GM12878 (cell line): ENCODE results near the gene PDE7B. TPM values are rescaled to one million over a fixed set of nuclear protein-coding genes. Genes with fewer than 3 reads are reported as not detected.

Experiments
- ATAC-seq: fragments of 200-7000 bp; cut with Tn5 transposase; 3 replicates; pipeline ENCODE4 v1.9.1; 2020; ENCODE audit warnings: mild to moderate bottlenecking, moderate library complexity
- BruUV-seq: library from RNA; stranded (reverse); fragments of 400-500 nt; replicated peaks from 2 replicates; lab custom pipeline; 2021; lab: Mats Ljungman, UMichigan
- CTCF ChIA-PET: fragments of 300-600 bp; sonication (Branson Sonifier 250); formaldehyde crosslinking; extraction: SDS; loops from one replicate; lab custom pipeline; 2021; ENCODE audit warnings: inconsistent platforms; lab: Yijun Ruan, JAX
- POLR2A ChIA-PET: fragments of 350-600 bp; formaldehyde crosslinking; extraction: SDS; loops from one replicate; lab custom pipeline; 2021; ENCODE audit warnings: inconsistent platforms; lab: Charles Lee
- RAD21 ChIA-PET: fragments of 300-600 bp; sonication (Branson Sonifier 250); formaldehyde crosslinking; loops from one replicate; lab custom pipeline; 2023; ENCODE audit warnings: antibody characterized with exemption; ENCODE audit not compliant: unreplicated experiment; lab: Charles Lee
- SMC1A ChIA-PET: fragments of 300-600 bp; sonication (Branson Sonifier 250); formaldehyde crosslinking; loops from one replicate; lab custom pipeline; 2023; ENCODE audit not compliant: unreplicated experiment, uncharacterized antibody; lab: Charles Lee
- DNase-seq: peaks from one replicate; pipeline ENCODE4 v3.0.0-alpha.2; 2011; ENCODE audit warnings: low read depth, low spot score
- FAIRE-seq: peaks from 3 replicates; lab custom pipeline; 2011; peaks lifted over from hg19 to GRCh38; lab: Jason Lieb, UNC
- H2AFZ ChIP-seq: 2 replicates; pipeline ENCODE4 v1.6.0; 2011; ENCODE audit warnings: low read depth, low read length, control low read depth; ENCODE audit not compliant: control insufficient read depth
- H3K27ac ChIP-seq: 2 replicates; pipeline ENCODE4 v1.5.1; 2011; ENCODE audit warnings: control low read depth; ENCODE audit not compliant: control insufficient read depth, insufficient read depth
- H3K27me3 ChIP-seq, 2 experiments: replicated peaks in 1 of 2; 2 replicates each; pipeline versions ENCODE4 v1.6.0 to v1.6.1; 2011; ENCODE audit warnings: low read length in 1 of 2; ENCODE audit not compliant: control insufficient read depth in 2 of 2, insufficient read depth in 2 of 2
- H3K36me3 ChIP-seq, 2 experiments: 2 replicates each; pipeline ENCODE4 v1.5.1; 2011; ENCODE audit warnings: low read length in 1 of 2; ENCODE audit not compliant: control insufficient read depth in 2 of 2, insufficient read depth in 2 of 2
- H3K4me1 ChIP-seq: 2 replicates; pipeline ENCODE4 v1.6.1; 2011; ENCODE audit warnings: mild to moderate bottlenecking, low read length, moderate library complexity, mixed read lengths; ENCODE audit not compliant: control insufficient read depth, insufficient read depth
- H3K4me2 ChIP-seq: 2 replicates; pipeline ENCODE4 v1.6.0; 2011; ENCODE audit warnings: control low read depth; ENCODE audit not compliant: control insufficient read depth, insufficient read depth
- H3K4me3 ChIP-seq: fragments of 200-600 bp; sonication (generic); 2 replicates; pipeline ENCODE4 v1.5.1; 2016
- H3K79me2 ChIP-seq: 2 replicates; pipeline ENCODE4 v1.6.0; 2011; ENCODE audit warnings: low read length; ENCODE audit not compliant: control insufficient read depth, insufficient read depth
- H3K9ac ChIP-seq: 2 replicates; pipeline ENCODE4 v1.8.0; 2011; ENCODE audit warnings: low read length, control low read depth, mixed read lengths; ENCODE audit not compliant: control insufficient read depth, insufficient read depth
- H3K9me3 ChIP-seq: replicated peaks from 3 replicates; pipeline ENCODE4 v1.5.1; 2011; ENCODE audit warnings: mild to moderate bottlenecking, low read length; ENCODE audit not compliant: control insufficient read depth, insufficient read depth
- H4K20me1 ChIP-seq: 2 replicates; pipeline ENCODE4 v1.6.0; 2011; ENCODE audit not compliant: control insufficient read depth, insufficient read depth
- BACH1 ChIP-seq: fragments of 450-650 bp; IDR thresholded peaks from 2 replicates; pipeline ENCODE4 v1.6.1; 2017; ENCODE audit warnings: mild to moderate bottlenecking, borderline replicate concordance
- BCLAF1 ChIP-seq: fragments of 450-650 bp; IDR thresholded peaks from 2 replicates; pipeline ENCODE4 v1.6.1; 2017; ENCODE audit warnings: antibody characterized with exemption, mild to moderate bottlenecking, moderate library complexity
- CHD1 ChIP-seq: IDR thresholded peaks from 2 replicates; pipeline ENCODE4 v1.6.1; 2012; ENCODE audit warnings: low read depth, low read length, improper control_type of control experiment
- ESRRA ChIP-seq: IDR thresholded peaks from 2 replicates; pipeline ENCODE4 v1.6.1; 2012; ENCODE audit warnings: mild to moderate bottlenecking, low read length, improper control_type of control experiment
- HDAC6 ChIP-seq: fragments of 200-600 bp; sonication (generic); IDR thresholded peaks from one replicate; pipeline ENCODE4 v1.8.0; 2017; ENCODE audit warnings: antibody characterized with exemption; ENCODE audit not compliant: unreplicated experiment
- IRF3 ChIP-seq: fragments of 450-650 bp; IDR thresholded peaks from 2 replicates; pipeline ENCODE4 v1.6.1; 2014; ENCODE audit warnings: mild to moderate bottlenecking
- MTA2 ChIP-seq: fragments of 450-650 bp; IDR thresholded peaks from 2 replicates; pipeline ENCODE4 v1.6.1; 2016; ENCODE audit warnings: low read depth, mild to moderate bottlenecking, moderate library complexity
- NFYA ChIP-seq: IDR thresholded peaks from 2 replicates; pipeline ENCODE4 v1.6.1; 2011; ENCODE audit warnings: low read depth, mild to moderate bottlenecking, low read length, improper control_type of control experiment, borderline replicate concordance
- PAX8 ChIP-seq: fragments of 450-650 bp; IDR thresholded peaks from 2 replicates; pipeline ENCODE4 v1.6.1; 2017; ENCODE audit warnings: mild to moderate bottlenecking, moderate library complexity
- PBX3 ChIP-seq: IDR thresholded peaks from 2 replicates; pipeline ENCODE4 v1.6.1; 2011; ENCODE audit warnings: mild to moderate bottlenecking, low read depth, low read length, moderate library complexity; ENCODE audit not compliant: insufficient replicate concordance
- PRDM15 ChIP-seq: fragments of 450-650 bp; formaldehyde crosslinking; IDR thresholded peaks from 2 replicates; pipeline ENCODE4 v1.4.0; 2020; ENCODE audit warnings: mild to moderate bottlenecking, moderate library complexity
- SMARCA5 ChIP-seq: fragments of 450-650 bp; IDR thresholded peaks from 2 replicates; pipeline ENCODE4 v1.6.1; 2017; ENCODE audit warnings: mild to moderate bottlenecking
- SPI1 ChIP-seq: IDR thresholded peaks from 2 replicates; pipeline ENCODE4 v1.6.1; 2011; ENCODE audit warnings: low read depth, mild to moderate bottlenecking, low read length, moderate library complexity, borderline replicate concordance; ENCODE audit not compliant: insufficient read depth
- TBL1XR1 ChIP-seq: IDR thresholded peaks from 2 replicates; pipeline ENCODE4 v1.6.1; 2012; ENCODE audit warnings: low read depth, low read length, improper control_type of control experiment
- USF1 ChIP-seq: IDR thresholded peaks from 2 replicates; pipeline ENCODE4 v1.6.1; 2011; ENCODE audit warnings: borderline replicate concordance, low read depth, mild to moderate bottlenecking, moderate library complexity, mixed read lengths, low read length; ENCODE audit not compliant: insufficient read depth; ENCODE audit errors: extremely low read length
- WGBS: methylation state at CpG from one replicate; pipeline ENCODE4 v1.1.6; 2016; ENCODE audit warnings: low lambda C conversion rate; ENCODE audit not compliant: insufficient replicate concordance, insufficient coverage; ENCODE audit errors: missing lambda C conversion rate; 5-methylcytosine and 5-hydroxymethylcytosine counted together
- in situ Hi-C: fragments of 300-500 bp; cut with MboI; formaldehyde crosslinking; loops from 9 replicates; pipeline ENCODE4 v1.14.3; 2018; ENCODE audit warnings: mixed read lengths
- intact Hi-C: fragments of 100-400 bp; cut with micrococcal nuclease; formaldehyde crosslinking; loops from one replicate; pipeline ENCODE4 v1.14.2; 2022; ENCODE audit not compliant: unreplicated experiment
- polyA plus RNA-seq, 11 experiments: library from polyadenylated mRNA; depleted of rRNA in 4 of 11; unstranded in 6 of 11; stranded (reverse) in 5 of 11; fragments of >200 nt; fragmentation: Nextera tagmentation in 4 of 11; fragmentation: Illumina TruSeq in 1 of 11; extraction: Ambion mirVana in 4 of 11; extraction: Trizol in 1 of 11; gene quantifications; 1 replicate in 1 of 11; 2 replicates in 10 of 11; pipeline versions ENCODE4 v1.2.1 to v1.2.3, GENCODE V29; 2011 to 2016; ENCODE audit warnings: inconsistent platforms in 2 of 11, missing spikeins in 2 of 11, low read depth in 1 of 11
- total RNA-seq, 4 experiments: library from RNA; depleted of rRNA in 3 of 4; stranded (reverse); fragments of >200 nt in 3 of 4; fragmentation: Illumina TruSeq in 1 of 4; extraction: Trizol in 1 of 4; gene quantifications; 2 replicates each; pipeline versions ENCODE4 v1.2.1 to v1.2.3, GENCODE V29; 2013 to 2021

PDE7B gene
- total and polyA plus RNA-seq, 10 of the 15 experiments (the other 5 are each of a cell fraction or from before 2014, with no cell fraction given), result not detected

- POLR2A ChIA-PET, result no interaction called here
- TF ChIP-seq BCLAF1 (no peak), IRF3 (no peak), TBL1XR1 (no peak), USF1 (no peak), PRDM15 (CRISPR knock-in tag) (no peak), PAX8 (no peak), SPI1 (no peak), NFYA (no peak), MTA2 (no peak), ESRRA (no peak), PBX3 (no peak), SMARCA5 (no peak), BACH1 (no peak), HDAC6 (no peak), CHD1 (no peak)
These were observed 295.8 kb downstream of the PDE7B start for GRCh38 chr6:136147342-136147741.

More at GRCh38 chr6:136147342-136147741, 295.8 kb downstream of the PDE7B start:
- peaks cover 0 to 3% of the 10 kb centered on the region in 2 experiments; a peak in 1 of 4 replicates for H3K27me3 ChIP-seq
- BruUV-seq, result no TSS peak
- ChIA-PET CTCF (no interaction called here), SMC1A (interaction anchor here (1.3 kb wide), 1 partner anchor 9 kb away, joined by 3 read pairs; no protein-coding TSS in a partner anchor), RAD21 (no interaction called here)
- H3K4me1 ChIP-seq, result no peaks in the 10 kb centered on the region
- FAIRE-seq, result no peak
- no peaks in the 10 kb centered on the region for H4K20me1 ChIP-seq
- DNase-seq, result no peak
- no peak for ATAC-seq
- no peaks in the 10 kb centered on the region for H3K79me2 ChIP-seq
- H3K4me3 ChIP-seq, result no peak overlapping the region
- in situ Hi-C loops, result no loop called here
- 0% methylated on average over 2 of the region's 2 CpGs for WGBS
- H3K9me3 ChIP-seq, result no peaks in the 10 kb centered on the region
- H3K27ac ChIP-seq, result no peak overlapping the region
- intact Hi-C loops, result no loop called here
- H3K9ac ChIP-seq, result no peak overlapping the region
- H3K4me2 ChIP-seq, result no peak overlapping the region
- H2AFZ ChIP-seq, result no peak overlapping the region
- no peaks in the 10 kb centered on the region for H3K36me3 ChIP-seq
